MM.1S (cell line): ENCODE measurements around the gene ETV6.

Experiments used
- DNase-seq: peaks from one replicate; pipeline ENCODE4 v3.0.0-alpha.2; 2015
- H2AFZ ChIP-seq: fragments of 300-600 bp; sonication (generic); 2 replicates; pipeline ENCODE4 v1.6.0; 2016; ENCODE audit warnings: antibody characterized with exemption, low read length
- H3F3A ChIP-seq: fragments of 300-600 bp; sonication (generic); 2 replicates; pipeline ENCODE4 v1.6.1; 2016; ENCODE audit warnings: mild to moderate bottlenecking, antibody characterized with exemption, low read length, moderate library complexity, mixed read lengths; ENCODE audit not compliant: insufficient read depth
- H3K27ac ChIP-seq: fragments of 300-600 bp; sonication (generic); 2 replicates; pipeline ENCODE4 v1.5.1; 2016; ENCODE audit warnings: mild to moderate bottlenecking, low read length
- H3K27me3 ChIP-seq: fragments of 300-600 bp; sonication (generic); replicated peaks from 2 replicates; pipeline ENCODE4 v1.6.0; 2016; ENCODE audit warnings: low read length; ENCODE audit not compliant: insufficient read depth
- H3K36me3 ChIP-seq: fragments of 300-600 bp; sonication (generic); replicated peaks from 2 replicates; pipeline ENCODE4 v1.6.1; 2016; ENCODE audit warnings: mild to moderate bottlenecking, low read length, mixed read lengths; ENCODE audit not compliant: insufficient read depth
- H3K4me1 ChIP-seq: fragments of 300-600 bp; sonication (generic); 2 replicates; pipeline ENCODE4 v1.6.1; 2016; ENCODE audit warnings: low read length, mixed read lengths
- H3K4me2 ChIP-seq: fragments of 300-600 bp; sonication (generic); 2 replicates; pipeline ENCODE4 v1.6.0; 2016; ENCODE audit warnings: low read depth, low read length
- H3K4me3 ChIP-seq: fragments of 300-600 bp; sonication (generic); 2 replicates; pipeline ENCODE4 v1.5.1; 2016; ENCODE audit warnings: low read length, mixed read lengths
- H3K79me2 ChIP-seq: fragments of 300-600 bp; sonication (generic); 2 replicates; pipeline ENCODE4 v1.6.1; 2016; ENCODE audit warnings: mixed run types, low read length, mixed read lengths
- H3K9ac ChIP-seq: fragments of 300-600 bp; sonication (generic); 2 replicates; pipeline ENCODE4 v1.6.1; 2016; ENCODE audit warnings: low read length, mixed read lengths
- H3K9me2 ChIP-seq: fragments of 300-600 bp; sonication (generic); replicated peaks from 2 replicates; pipeline ENCODE4 v1.6.1; 2016; ENCODE audit warnings: mild to moderate bottlenecking, low read length, mixed read lengths; ENCODE audit not compliant: insufficient read depth
- H3K9me3 ChIP-seq: fragments of 300-600 bp; sonication (generic); replicated peaks from 2 replicates; pipeline ENCODE4 v1.6.1; 2016; ENCODE audit warnings: mild to moderate bottlenecking, low read length, mixed read lengths; ENCODE audit not compliant: insufficient read depth
- H4K20me1 ChIP-seq: fragments of 300-600 bp; sonication (generic); 2 replicates; pipeline ENCODE4 v1.6.1; 2016; ENCODE audit warnings: mild to moderate bottlenecking, low read length, moderate library complexity, mixed read lengths; ENCODE audit not compliant: insufficient read depth
- CTCF ChIP-seq: fragments of 300-600 bp; sonication (generic); IDR thresholded peaks from 2 replicates; pipeline ENCODE4 v1.5.1; 2016; ENCODE audit warnings: antibody characterized with exemption, low read length, mixed read lengths
- EZH2 ChIP-seq: fragments of 300-600 bp; sonication (generic); optimal IDR thresholded peaks from 2 replicates; pipeline ENCODE3; 2017; ENCODE audit warnings: low read depth, mild to moderate bottlenecking, antibody characterized with exemption, low read length, mixed read lengths
- EZH2phosphoT487 ChIP-seq: fragments of 300-600 bp; sonication (generic); IDR thresholded peaks from 2 replicates; pipeline ENCODE4 v1.6.1; 2018; ENCODE audit warnings: antibody characterized with exemption, low read length

The ETV6 gene

GRCh38 chr12:11714626-11715025 is 65.2 kb downstream of the ETV6 start:
- H3F3A ChIP-seq = no peaks in the 10 kb centered on the region
- H3K9ac ChIP-seq = no peak overlapping the region
- no peaks in the 10 kb centered on the region for H3K27me3 ChIP-seq
- no peaks in the 10 kb centered on the region for H3K4me1 ChIP-seq
- no peak overlapping the region for H3K4me2 ChIP-seq
- H3K27ac ChIP-seq = no peak overlapping the region
- DNase-seq = no peak
- no peaks in the 10 kb centered on the region for H3K9me3 ChIP-seq
- no peaks in the 10 kb centered on the region for H4K20me1 ChIP-seq
- TF ChIP-seq CTCF (no peak), EZH2 (no peak), EZH2phosphoT487 (no peak)
- H3K4me3 ChIP-seq = no peak overlapping the region
- no peak overlapping the region for H2AFZ ChIP-seq
- no peaks in the 10 kb centered on the region for H3K36me3 ChIP-seq
- 0 out of 2 replicates have a peak, but pooled peaks cover 4% of the 10 kb centered on the region for H3K79me2 ChIP-seq
- H3K9me2 ChIP-seq = no peaks in the 10 kb centered on the region

- Histone ChIP-seq H3K79me2 (0 out of 2 replicates have a peak, but pooled peaks cover 4% of the 10 kb centered on the region), H3K9ac (no peak overlapping the region), H3K4me2 (no peak overlapping the region), H3K9me2 (no peaks in the 10 kb centered on the region), H3K27ac (no peak overlapping the region), H3K27me3 (no peaks in the 10 kb centered on the region), H3F3A (no peaks in the 10 kb centered on the region), H3K36me3 (no peaks in the 10 kb centered on the region), H3K4me1 (no peaks in the 10 kb centered on the region), H2AFZ (no peak overlapping the region), H3K4me3 (no peak overlapping the region), H4K20me1 (no peaks in the 10 kb centered on the region), H3K9me3 (no peaks in the 10 kb centered on the region)
- TF ChIP-seq CTCF (no peak), EZH2phosphoT487 (no peak), EZH2 (no peak)
- DNase-seq = no peak
Observed at GRCh38 chr12:11715621-11716020, 66.1 kb downstream of the ETV6 start.

GRCh38 chr12:11716794-11717518 is 67.5 kb downstream of the ETV6 start:
- H3K4me3 ChIP-seq = no peak overlapping the region
- H3K9ac ChIP-seq = no peak overlapping the region
- H3K4me2 ChIP-seq = no peak overlapping the region
- no peaks in the 10 kb centered on the region for H3K4me1 ChIP-seq
- no peak overlapping the region for H3K27ac ChIP-seq
- no peaks in the 10 kb centered on the region for H3K9me2 ChIP-seq
- H3K79me2 ChIP-seq = no peaks in the 10 kb centered on the region
- TF ChIP-seq EZH2phosphoT487 (no peak), EZH2 (no peak), CTCF (no peak)
- no peaks in the 10 kb centered on the region for H3K36me3 ChIP-seq
- no peaks in the 10 kb centered on the region for H3K9me3 ChIP-seq
- no peaks in the 10 kb centered on the region for H4K20me1 ChIP-seq
- DNase-seq = no peak
- H3F3A ChIP-seq = no peaks in the 10 kb centered on the region
- H2AFZ ChIP-seq = no peak overlapping the region
- no peaks in the 10 kb centered on the region for H3K27me3 ChIP-seq
